ENCODE results near the gene LSM4.

GRCh38 chr19:18262144-18262543, 60.7 kb downstream of the LSM4 start:
- TF ChIP-seq CTCF (conservative IDR thresholded peaks at IDR 0.05; ENCODE audit: low read length), result no peak
- TF ChIP-seq EZH2phosphoT487 (IDR thresholded peaks at IDR 0.05; ENCODE audit: borderline replicate concordance), result no peak

Data from Loucy (cell line).